Smooth muscle cell of the brain vasculature (primary cell): ENCODE measurements around the gene POLR2B.
A peak's percentile ranks its signal among the peaks of the same experiment; 100 is the strongest.
"Not testable (repeated sequence)": the region's sequence is repeated elsewhere in the genome, so short reads cannot be mapped to it uniquely, and the experiment has no call there.

Source experiments
- DNase-seq: peaks from one replicate; pipeline ENCODE4 v3.0.0-alpha.2; 2012; ENCODE audit warnings: low read depth, low spot score

POLR2B gene

GRCh38 chr4:56986952-56987351 lies 8.3 kb downstream of the POLR2B start:
- DNase-seq, result no peak

- DNase-seq, result no peak
Observed at GRCh38 chr4:56990109-56990905, 11.6 kb downstream of the POLR2B start.

GRCh38 chr4:56995525-56995924 lies 16.8 kb downstream of the POLR2B start:
- no peak for DNase-seq

GRCh38 chr4:56999751-57000150 lies 21.1 kb downstream of the POLR2B start:
- DNase-seq, result no peak

GRCh38 chr4:57013543-57014120 lies 34.9 kb downstream of the POLR2B start:
- no peak for DNase-seq

GRCh38 chr4:57018980-57019379 lies 40.3 kb downstream of the POLR2B start:
- no peak for DNase-seq

- no peak for DNase-seq
Observed at GRCh38 chr4:57020467-57021101, 41.9 kb downstream of the POLR2B start.

GRCh38 chr4:57023104-57023503 lies 44.4 kb downstream of the POLR2B start:
- DNase-seq, result no peak

GRCh38 chr4:57034520-57034919 lies 55.8 kb downstream of the POLR2B start:
- DNase-seq, result no peak

- no peak for DNase-seq
Observed at GRCh38 chr4:57037982-57038604, 59.4 kb downstream of the POLR2B start.

- no peak for DNase-seq
Observed at GRCh38 chr4:57039345-57039744, 60.6 kb downstream of the POLR2B start.

- DNase-seq, result no peak
Observed at GRCh38 chr4:57040510-57040909, 61.8 kb downstream of the POLR2B start.

GRCh38 chr4:57041020-57041419 lies 62.3 kb downstream of the POLR2B start:
- no peak for DNase-seq

- no peak for DNase-seq
Observed at GRCh38 chr4:57042711-57043169, 64.0 kb downstream of the POLR2B start.

- peak; percentile 89 for DNase-seq
Observed at GRCh38 chr4:57043347-57044251, 64.9 kb downstream of the POLR2B start.

GRCh38 chr4:57044279-57044678 lies 65.6 kb downstream of the POLR2B start:
- DNase-seq, result no peak

GRCh38 chr4:57044996-57045395 lies 66.3 kb downstream of the POLR2B start:
- DNase-seq, result no peak

- not testable (repeated sequence) for DNase-seq
Observed at GRCh38 chr4:57047046-57047445, 68.3 kb downstream of the POLR2B start.

- no peak for DNase-seq
Observed at GRCh38 chr4:57048590-57049304, 70.1 kb downstream of the POLR2B start.

GRCh38 chr4:57051095-57051494 lies 72.4 kb downstream of the POLR2B start:
- DNase-seq, result no peak

GRCh38 chr4:57051524-57051923 lies 72.8 kb downstream of the POLR2B start:
- no peak for DNase-seq
